Caco-2 (cell line): ENCODE measurements around the gene FOSL2. TPM values are rescaled to one million over a fixed set of nuclear protein-coding genes. Genes with fewer than 3 reads are reported as not detected.

Source experiments
- BruUV-seq: library from RNA; stranded (reverse); fragments of 400-500 nt; replicated peaks from 2 replicates; lab custom pipeline; 2021; lab: Mats Ljungman, UMichigan
- CTCF ChIA-PET: fragments of 300-600 bp; sonication (Branson Sonifier 250); formaldehyde crosslinking; loops from one replicate; lab custom pipeline; 2022; ENCODE audit warnings: antibody characterized with exemption; lab: Charles Lee
- POLR2A ChIA-PET: fragments of 300-600 bp; sonication (Branson Sonifier 250); formaldehyde crosslinking; loops from one replicate; lab custom pipeline; 2022; ENCODE audit warnings: antibody characterized with exemption; lab: Charles Lee
- DNase-seq, 2 experiments: peaks; one replicate each; pipeline versions ENCODE4 v3.0.0 to v3.0.0-alpha.2; 2020 to 2022
- H3K27me3 ChIP-seq: replicated peaks from 2 replicates; pipeline ENCODE4 v1.6.0; 2011; ENCODE audit warnings: low read length; ENCODE audit not compliant: control insufficient read depth, insufficient read depth
- H3K36me3 ChIP-seq: 2 replicates; pipeline ENCODE4 v1.5.1; 2011; ENCODE audit warnings: low read length; ENCODE audit not compliant: control insufficient read depth, insufficient read depth
- H3K4me1 ChIP-seq: fragments of 250-450 bp; sonication (Bioruptor Pico); 2 replicates; pipeline ENCODE4 v1.5.1; 2020; ENCODE audit warnings: mild to moderate bottlenecking
- H3K4me3 ChIP-seq: 2 replicates; pipeline ENCODE4 v1.5.1; 2011; ENCODE audit warnings: low read depth, mild to moderate bottlenecking, control low read depth, low read length
- H3K9me3 ChIP-seq: fragments of 250-450 bp; sonication (Bioruptor Pico); 2 replicates; pipeline ENCODE4 v1.5.1; 2020; ENCODE audit warnings: mild to moderate bottlenecking, moderate library complexity
- H3K27ac Mint-ChIP-seq: one replicate; pipeline ENCODE4 v1.8.0; 2022; ENCODE audit warnings: mixed read lengths; ENCODE audit not compliant: unreplicated experiment
- H3K27me3 Mint-ChIP-seq: one replicate; pipeline ENCODE4 v1.8.0; 2022; ENCODE audit warnings: mixed read lengths; ENCODE audit not compliant: insufficient read depth, unreplicated experiment
- H3K36me3 Mint-ChIP-seq: one replicate; pipeline ENCODE4 v1.8.0; 2022; ENCODE audit warnings: mild to moderate bottlenecking, mixed read lengths; ENCODE audit not compliant: insufficient read depth, unreplicated experiment
- H3K4me1 Mint-ChIP-seq: one replicate; pipeline ENCODE4 v1.8.0; 2022; ENCODE audit warnings: low read depth, mixed read lengths; ENCODE audit not compliant: unreplicated experiment
- H3K4me3 Mint-ChIP-seq: one replicate; pipeline ENCODE4 v1.8.0; 2022; ENCODE audit warnings: mild to moderate bottlenecking, moderate library complexity, mixed read lengths; ENCODE audit not compliant: unreplicated experiment
- H3K9me3 Mint-ChIP-seq: one replicate; pipeline ENCODE4 v1.8.0; 2022; ENCODE audit warnings: mixed read lengths; ENCODE audit not compliant: unreplicated experiment
- intact Hi-C: fragments of 100-400 bp; cut with micrococcal nuclease; formaldehyde crosslinking; loops from one replicate; pipeline ENCODE4 v1.10.0; 2022; ENCODE audit not compliant: unreplicated experiment
- total RNA-seq: library from RNA; stranded (reverse); gene quantifications from 2 replicates; pipeline ENCODE4 v1.2.3, GENCODE V29; 2022
- TF ChIP-seq, protein P1 (sequence below), 2 experiments: fragments of 200-600 bp in 1 of 2; IDR thresholded peaks; 1 replicate in 1 of 2; 2 replicates in 1 of 2; pipeline versions ENCODE4 v1.5.1 to v1.8.0; 2011 to 2022; ENCODE audit warnings: antibody characterized with exemption in 1 of 2, control low read depth in 1 of 2, inconsistent platforms in 1 of 2, low read depth in 1 of 2, low read length in 1 of 2, mild to moderate bottlenecking in 1 of 2, moderate library complexity in 1 of 2; ENCODE audit not compliant: insufficient read depth in 1 of 2, severe bottlenecking in 1 of 2, unreplicated experiment in 1 of 2

FOSL2 gene
- total RNA-seq, 1 experiment from 2014 or later = 64.6 TPM

DNA sequence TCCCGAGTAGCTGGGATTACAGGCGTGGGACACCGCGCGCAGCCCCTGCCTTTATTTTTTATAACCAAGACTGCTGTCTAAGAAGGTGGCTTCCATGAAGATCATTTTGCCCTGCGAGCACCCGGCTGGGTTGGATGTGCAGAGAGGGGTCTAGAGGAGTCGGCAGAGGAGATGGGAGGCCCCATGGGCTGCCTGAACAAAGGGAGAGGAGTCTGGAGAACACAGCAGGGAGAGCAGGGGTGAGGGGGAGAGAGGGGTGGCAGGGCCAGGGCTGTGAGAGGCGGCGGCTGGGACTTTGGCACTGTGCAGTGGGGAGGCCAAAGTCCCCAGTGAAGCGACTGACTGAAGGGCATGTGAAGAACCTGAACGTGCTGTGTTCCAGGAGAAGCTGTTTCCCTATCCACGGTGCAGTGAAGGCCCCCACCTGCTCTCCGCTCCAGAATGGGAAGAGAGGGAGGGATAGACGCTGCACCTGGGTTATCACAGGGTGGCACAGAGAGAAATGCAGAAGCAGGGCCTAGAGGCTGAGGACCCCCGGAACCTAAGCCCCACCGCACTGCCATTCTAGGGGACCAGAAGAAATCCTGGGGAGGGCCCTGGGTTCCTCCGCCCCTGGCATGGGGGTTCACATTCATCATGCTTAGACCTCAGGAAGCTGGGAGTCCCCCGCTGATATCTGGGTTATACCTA is 24.8 kb upstream of the FOSL2 start:
- CTCF ChIA-PET = no interaction called here
- no peaks in the 10 kb centered on the region for H3K9me3 ChIP-seq
- H3K4me1 ChIP-seq = peaks cover 28% of the 10 kb centered on the region
- TF ChIP-seq, protein P1, sequence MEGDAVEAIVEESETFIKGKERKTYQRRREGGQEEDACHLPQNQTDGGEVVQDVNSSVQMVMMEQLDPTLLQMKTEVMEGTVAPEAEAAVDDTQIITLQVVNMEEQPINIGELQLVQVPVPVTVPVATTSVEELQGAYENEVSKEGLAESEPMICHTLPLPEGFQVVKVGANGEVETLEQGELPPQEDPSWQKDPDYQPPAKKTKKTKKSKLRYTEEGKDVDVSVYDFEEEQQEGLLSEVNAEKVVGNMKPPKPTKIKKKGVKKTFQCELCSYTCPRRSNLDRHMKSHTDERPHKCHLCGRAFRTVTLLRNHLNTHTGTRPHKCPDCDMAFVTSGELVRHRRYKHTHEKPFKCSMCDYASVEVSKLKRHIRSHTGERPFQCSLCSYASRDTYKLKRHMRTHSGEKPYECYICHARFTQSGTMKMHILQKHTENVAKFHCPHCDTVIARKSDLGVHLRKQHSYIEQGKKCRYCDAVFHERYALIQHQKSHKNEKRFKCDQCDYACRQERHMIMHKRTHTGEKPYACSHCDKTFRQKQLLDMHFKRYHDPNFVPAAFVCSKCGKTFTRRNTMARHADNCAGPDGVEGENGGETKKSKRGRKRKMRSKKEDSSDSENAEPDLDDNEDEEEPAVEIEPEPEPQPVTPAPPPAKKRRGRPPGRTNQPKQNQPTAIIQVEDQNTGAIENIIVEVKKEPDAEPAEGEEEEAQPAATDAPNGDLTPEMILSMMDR (IDR thresholded peaks at IDR 0.05; ENCODE audit: insufficient read depth in 1 of 2, low read depth in 1 of 2, low read length in 1 of 2, severe bottlenecking in 1 of 2, unreplicated experiment in 1 of 2) = no peak
- H3K4me3 ChIP-seq = no peak overlapping the region
- no peak overlapping the region for H3K27ac Mint-ChIP-seq
- no peaks in the 10 kb centered on the region for H3K9me3 Mint-ChIP-seq
- no peaks in the 10 kb centered on the region for H3K36me3 ChIP-seq
- peaks cover 21% of the 10 kb centered on the region for H3K4me1 Mint-ChIP-seq
- no TSS peak for BruUV-seq
- H3K27me3 ChIP-seq = no peaks in the 10 kb centered on the region
- no peaks in the 10 kb centered on the region for H3K36me3 Mint-ChIP-seq
- intact Hi-C loops = loop anchor here (2.0 kb wide), 1 partner anchor 23 kb away; no protein-coding TSS in a partner anchor
- H3K4me3 Mint-ChIP-seq = no peak overlapping the region
- no peaks in the 10 kb centered on the region for H3K27me3 Mint-ChIP-seq
- POLR2A ChIA-PET = no interaction called here
- no peak for DNase-seq

DNA sequence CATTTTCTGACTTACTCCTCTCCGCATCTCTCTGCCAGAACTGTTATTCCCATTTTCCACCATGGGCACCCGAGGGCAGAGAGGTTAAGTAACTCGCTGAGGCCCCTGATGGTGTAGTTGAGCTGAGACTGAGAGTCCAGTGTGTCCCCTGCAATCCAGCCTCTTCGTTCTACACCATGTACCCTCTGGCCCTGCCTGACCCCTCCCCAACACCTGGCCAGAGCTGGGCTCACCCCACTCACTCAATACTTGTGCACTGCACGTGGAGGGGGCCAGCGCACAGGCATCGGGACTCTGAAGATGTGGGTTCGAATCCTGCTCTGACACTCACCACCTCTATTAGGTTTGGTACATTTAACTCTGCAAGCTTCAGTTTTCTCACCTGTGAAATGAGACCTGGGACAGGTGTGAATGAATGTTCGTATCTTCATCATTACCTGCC is 24.3 kb upstream of the FOSL2 start:
- no peak for DNase-seq
- Histone ChIP-seq H3K36me3 (no peaks in the 10 kb centered on the region), H3K4me3 (no peak overlapping the region), H3K9me3 (no peaks in the 10 kb centered on the region), H3K4me1 (peaks cover 28% of the 10 kb centered on the region), H3K27me3 (no peaks in the 10 kb centered on the region)
- TF ChIP-seq, protein P1 (IDR thresholded peaks at IDR 0.05; ENCODE audit: insufficient read depth in 1 of 2, low read depth in 1 of 2, low read length in 1 of 2, severe bottlenecking in 1 of 2, unreplicated experiment in 1 of 2) = no peak
- no peaks in the 10 kb centered on the region for H3K36me3 Mint-ChIP-seq
- no TSS peak for BruUV-seq
- H3K27ac Mint-ChIP-seq = no peak overlapping the region
- intact Hi-C loops = no loop called here
- no peaks in the 10 kb centered on the region for H3K9me3 Mint-ChIP-seq
- no peak overlapping the region for H3K4me3 Mint-ChIP-seq
- ChIA-PET CTCF (no interaction called here), POLR2A (no interaction called here)
- no peaks in the 10 kb centered on the region for H3K27me3 Mint-ChIP-seq
- peaks cover 21% of the 10 kb centered on the region for H3K4me1 Mint-ChIP-seq

DNA sequence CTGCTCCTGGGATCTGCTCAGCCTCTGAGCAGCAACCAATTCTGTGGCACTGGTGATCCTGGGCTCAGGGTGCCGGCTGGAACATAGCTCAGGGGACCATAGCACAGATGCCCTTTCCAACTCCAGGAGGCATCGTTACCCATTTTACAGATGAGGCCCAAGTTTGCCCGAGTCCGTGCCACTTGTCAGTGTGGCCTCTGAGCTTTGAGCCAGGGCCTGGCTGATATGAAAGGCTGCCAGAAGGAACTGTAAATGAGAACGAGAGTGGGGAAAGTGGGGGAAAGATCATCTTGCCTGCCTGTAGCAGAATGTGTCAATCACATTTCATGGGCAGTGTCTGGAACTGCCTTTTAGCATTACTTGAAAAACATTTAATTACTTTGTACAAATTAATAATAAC is 23.3 kb upstream of the FOSL2 start:
- Mint-ChIP-seq H3K9me3 (no peaks in the 10 kb centered on the region), H3K27ac (no peak overlapping the region), H3K36me3 (no peaks in the 10 kb centered on the region), H3K27me3 (no peaks in the 10 kb centered on the region), H3K4me3 (no peak overlapping the region), H3K4me1 (peaks cover 21% of the 10 kb centered on the region)
- TF ChIP-seq, protein P1 (IDR thresholded peaks at IDR 0.05; ENCODE audit: insufficient read depth in 1 of 2, low read depth in 1 of 2, low read length in 1 of 2, severe bottlenecking in 1 of 2, unreplicated experiment in 1 of 2) = no peak
- Histone ChIP-seq H3K4me3 (no peak overlapping the region), H3K36me3 (no peaks in the 10 kb centered on the region), H3K27me3 (no peaks in the 10 kb centered on the region), H3K4me1 (peaks cover 28% of the 10 kb centered on the region), H3K9me3 (no peaks in the 10 kb centered on the region)
- no peak for DNase-seq
- BruUV-seq = no TSS peak
- ChIA-PET CTCF (no interaction called here), POLR2A (no interaction called here)
- intact Hi-C loops = no loop called here
